AG10803 (cell line): Measurements from ENCODE around the gene DDX49.
"Not testable (repeated sequence)": the region's sequence is repeated elsewhere in the genome, so short reads cannot be mapped to it uniquely, and the experiment has no call there.

Experiments
- DNase-seq: peaks from one replicate; pipeline ENCODE4 v3.0.0; 2010; ENCODE audit warnings: low read depth
- H3K4me3 ChIP-seq: 2 replicates; pipeline ENCODE4 v1.5.1; 2011; ENCODE audit warnings: mild to moderate bottlenecking, low read length, control low read depth
- CTCF ChIP-seq: conservative IDR thresholded peaks from 2 replicates; pipeline ENCODE4 v1.5.1; 2011; ENCODE audit warnings: mild to moderate bottlenecking, low read length, control low read depth, inconsistent platforms

Gene DDX49

GRCh38 chr19:18897094-18898029 lies 22.2 kb upstream of the DDX49 start:
- no peak for TF ChIP-seq CTCF
- DNase-seq = no peak
- no peak overlapping the region for H3K4me3 ChIP-seq

GRCh38 chr19:18898081-18898606 lies 21.4 kb upstream of the DDX49 start:
- no peak for TF ChIP-seq CTCF
- no peak for DNase-seq
- H3K4me3 ChIP-seq = no peak overlapping the region

GRCh38 chr19:18898607-18899408 lies 20.7 kb upstream of the DDX49 start:
- no peak for TF ChIP-seq CTCF
- H3K4me3 ChIP-seq = no peak overlapping the region
- no peak for DNase-seq

GRCh38 chr19:18899624-18900560 lies 19.6 kb upstream of the DDX49 start:
- TF ChIP-seq CTCF = no peak
- H3K4me3 ChIP-seq = no peak overlapping the region
- no peak for DNase-seq

- DNase-seq = no peak
- H3K4me3 ChIP-seq = no peak overlapping the region
- no peak for TF ChIP-seq CTCF
Measured at GRCh38 chr19:18900700-18901481, 18.6 kb upstream of the DDX49 start.

GRCh38 chr19:18901491-18901890 lies 18.0 kb upstream of the DDX49 start:
- no peak for TF ChIP-seq CTCF
- no peak overlapping the region for H3K4me3 ChIP-seq

GRCh38 chr19:18902519-18902918 lies 17.0 kb upstream of the DDX49 start:
- not testable (repeated sequence) for DNase-seq, H3K4me3 ChIP-seq

More at GRCh38 chr19:18901491-18901890, 18.0 kb upstream of the DDX49 start:
- DNase-seq = no peak
